IMR-90 (cell line): ENCODE measurements around the gene CADM2. TPM values are rescaled to one million over a fixed set of nuclear protein-coding genes. Genes with fewer than 3 reads are reported as not detected.

Source experiments
- ATAC-seq: fragments of 200-7000 bp; cut with Tn5 transposase; 2 replicates; pipeline ENCODE4 v1.9.1; 2020; ENCODE audit warnings: low read depth, mild to moderate bottlenecking, moderate library complexity
- BruUV-seq: library from RNA; stranded (reverse); fragments of 400-500 nt; replicated peaks from 2 replicates; lab custom pipeline; 2021; lab: Mats Ljungman, UMichigan
- CTCF ChIA-PET: fragments of 300-600 bp; formaldehyde crosslinking; extraction: SDS; loops from one replicate; lab custom pipeline; 2021; ENCODE audit warnings: antibody characterized with exemption; lab: Yijun Ruan, JAX
- POLR2A ChIA-PET: fragments of 300-600 bp; sonication (Branson Sonifier 250); formaldehyde crosslinking; loops from one replicate; lab custom pipeline; 2022; ENCODE audit warnings: antibody characterized with exemption; ENCODE audit not compliant: unreplicated experiment; lab: Charles Lee
- DNase-seq: peaks from one replicate; pipeline ENCODE4 v3.0.0; 2013
- H2AFZ ChIP-seq: replicated peaks from 2 replicates; pipeline ENCODE3; 2013; ENCODE audit warnings: low read length, mild to moderate bottlenecking; ENCODE audit not compliant: poor library complexity
- H2AK5ac ChIP-seq: 2 replicates; pipeline ENCODE4 v1.6.1; 2013; ENCODE audit warnings: low read depth, low read length, inconsistent platforms
- H2AK9ac ChIP-seq: replicated peaks from 2 replicates; pipeline ENCODE3; 2013; ENCODE audit warnings: mild to moderate bottlenecking, low read depth, low read length, moderate library complexity; ENCODE audit not compliant: poor library complexity
- H2BK120ac ChIP-seq: 2 replicates; pipeline ENCODE4 v1.6.1; 2013; ENCODE audit warnings: low read depth, low read length, inconsistent platforms
- H2BK15ac ChIP-seq: 3 replicates; pipeline ENCODE4 v1.6.1; 2013; ENCODE audit warnings: low read depth, low read length, inconsistent platforms
- H2BK20ac ChIP-seq: 2 replicates; pipeline ENCODE4 v1.6.1; 2013; ENCODE audit warnings: low read depth, mild to moderate bottlenecking, inconsistent platforms, low read length, moderate library complexity
- H2BK5ac ChIP-seq: 2 replicates; pipeline ENCODE4 v1.6.1; 2013; ENCODE audit warnings: mild to moderate bottlenecking, low read depth, low read length, inconsistent platforms; ENCODE audit not compliant: poor library complexity, severe bottlenecking
- H3K14ac ChIP-seq: replicated peaks from 2 replicates; pipeline ENCODE4 v1.6.1; 2013; ENCODE audit warnings: low read depth, low read length, inconsistent platforms
- H3K18ac ChIP-seq: 2 replicates; pipeline ENCODE4 v1.6.1; 2013; ENCODE audit warnings: low read depth, low read length, control low read depth
- H3K23ac ChIP-seq: 2 replicates; pipeline ENCODE4 v1.6.1; 2013; ENCODE audit warnings: low read depth, low read length, inconsistent platforms
- H3K27ac ChIP-seq: 2 replicates; pipeline ENCODE4 v1.5.1; 2013; ENCODE audit warnings: mild to moderate bottlenecking, control low read depth, low read length; ENCODE audit not compliant: insufficient read depth
- H3K27me3 ChIP-seq: 2 replicates; pipeline ENCODE4 v1.6.1; 2013; ENCODE audit warnings: low read length; ENCODE audit not compliant: control insufficient read depth, insufficient read depth
- H3K36me3 ChIP-seq: 2 replicates; pipeline ENCODE4 v1.6.1; 2013; ENCODE audit warnings: low read length, mixed read lengths; ENCODE audit not compliant: control insufficient read depth, insufficient read depth
- H3K4ac ChIP-seq: 2 replicates; pipeline ENCODE4 v1.6.1; 2013; ENCODE audit warnings: low read depth, low read length, inconsistent platforms
- H3K4me1 ChIP-seq: 2 replicates; pipeline ENCODE4 v1.6.1; 2013; ENCODE audit warnings: low read length, mixed read lengths; ENCODE audit not compliant: control insufficient read depth, insufficient read depth
- H3K4me2 ChIP-seq: 2 replicates; pipeline ENCODE4 v1.6.1; 2013; ENCODE audit warnings: low read depth, mild to moderate bottlenecking, control low read depth, low read length, moderate library complexity
- H3K4me3 ChIP-seq: 2 replicates; pipeline ENCODE4 v1.5.1; 2013; ENCODE audit warnings: low read depth, mild to moderate bottlenecking, control low read depth, low read length, moderate library complexity; ENCODE audit not compliant: insufficient read depth
- H3K56ac ChIP-seq: 2 replicates; pipeline ENCODE4 v1.6.1; 2013; ENCODE audit warnings: low read length, inconsistent platforms; ENCODE audit not compliant: insufficient read depth; ENCODE audit errors: extremely low read depth
- H3K79me1 ChIP-seq, 2 experiments: 2 replicates each; pipeline ENCODE4 v1.6.1; 2013; ENCODE audit warnings: low read length in 2 of 2, inconsistent platforms in 1 of 2, low read depth in 1 of 2
- H3K9ac ChIP-seq: 2 replicates; pipeline ENCODE4 v1.6.1; 2013; ENCODE audit warnings: low read depth, low read length, control low read depth
- H3K9me1 ChIP-seq: 2 replicates; pipeline ENCODE4 v1.6.1; 2013; ENCODE audit warnings: low read length, inconsistent platforms; ENCODE audit not compliant: insufficient read depth
- H3K9me3 ChIP-seq: 2 replicates; pipeline ENCODE4 v1.6.1; 2013; ENCODE audit warnings: low read length; ENCODE audit not compliant: control insufficient read depth, insufficient read depth
- H4K20me1 ChIP-seq: 2 replicates; pipeline ENCODE4 v1.6.1; 2013; ENCODE audit warnings: low read length, inconsistent platforms; ENCODE audit not compliant: insufficient read depth
- H4K5ac ChIP-seq: 2 replicates; pipeline ENCODE4 v1.6.1; 2013; ENCODE audit warnings: mild to moderate bottlenecking, low read depth, low read length, control low read depth
- H4K8ac ChIP-seq, 2 experiments: 2 replicates each; pipeline ENCODE4 v1.6.1; 2013; ENCODE audit warnings: low read depth in 2 of 2, low read length in 2 of 2, control low read depth in 1 of 2, inconsistent platforms in 1 of 2
- H4K91ac ChIP-seq: 2 replicates; pipeline ENCODE4 v1.6.1; 2013; ENCODE audit warnings: low read depth, low read length, inconsistent platforms; ENCODE audit not compliant: insufficient read depth
- MAZ ChIP-seq: IDR thresholded peaks from 2 replicates; pipeline ENCODE4 v1.6.1; 2012; ENCODE audit warnings: low read depth, mild to moderate bottlenecking, low read length, improper control_type of control experiment, moderate library complexity, borderline replicate concordance
- RAD21 ChIP-seq: IDR thresholded peaks from 2 replicates; pipeline ENCODE4 v1.6.1; 2012; ENCODE audit warnings: low read length, improper control_type of control experiment
- WGBS, 2 experiments: methylation state at CpG; one replicate each; pipeline versions ENCODE4 v1.1.5 to v1.1.7; 2013; ENCODE audit warnings: missing lambda C conversion rate in 2 of 2; ENCODE audit not compliant: insufficient read length in 1 of 2; ENCODE audit errors: extremely low coverage in 2 of 2; 5-methylcytosine and 5-hydroxymethylcytosine counted together
- dilution Hi-C: fragments of 300-500 bp; cut with HindIII; formaldehyde crosslinking; loops from one replicate; pipeline ENCODE4 v1.14.3; 2018; ENCODE audit warnings: low sequenced_read_pairs; ENCODE audit not compliant: unreplicated experiment
- in situ Hi-C: fragments of 300-500 bp; cut with MboI; formaldehyde crosslinking; loops from 3 replicates; pipeline ENCODE4 v1.14.3; 2019; ENCODE audit warnings: low sequenced_read_pairs, inconsistent platforms, mixed read lengths
- intact Hi-C: fragments of 100-400 bp; cut with micrococcal nuclease; formaldehyde crosslinking; loops from 2 replicates; pipeline ENCODE4 v1.10.0; 2022
- polyA plus RNA-seq, 3 experiments: library from polyadenylated mRNA; depleted of rRNA; stranded (reverse); fragments of >200 nt; gene quantifications; 2 replicates each; pipeline ENCODE4 v1.2.3, GENCODE V29; 2012; ENCODE audit warnings: low replicate concordance in 1 of 3
- total RNA-seq: library from RNA; depleted of rRNA; stranded (reverse); fragments of >200 nt; gene quantifications from 2 replicates; pipeline ENCODE4 v1.2.3, GENCODE V29; 2012

Gene CADM2
- total and polyA plus RNA-seq, 2 of the 4 experiments (the other 2 are of a cell fraction), result not detected

- H4K8ac ChIP-seq, result no peak overlapping the region
- no peak overlapping the region for H3K27ac ChIP-seq
- H3K4me3 ChIP-seq, result no peak overlapping the region
- BruUV-seq, result no TSS peak
- H3K79me1 ChIP-seq, result no peaks in the 10 kb centered on the region
- in situ Hi-C loops (no loop called here), intact Hi-C loops (no loop called here), dilution Hi-C loops (no loop called here)
- no peaks in the 10 kb centered on the region for H3K4me1 ChIP-seq
- 0 out of 2 replicates have a peak, but pooled peaks cover 2% of the 10 kb centered on the region for H3K9me3 ChIP-seq
- H4K91ac ChIP-seq, result no peak overlapping the region
- no peak overlapping the region for H2AFZ ChIP-seq
- H3K9ac ChIP-seq, result no peak overlapping the region
- WGBS, 2 experiments, result no CpG with 5 or more reads among the region's 1 CpG
- H2BK5ac ChIP-seq, result no peak overlapping the region
- no peaks in the 10 kb centered on the region for H4K20me1 ChIP-seq
- H3K14ac ChIP-seq, result no peak overlapping the region
- H2AK5ac ChIP-seq, result no peak overlapping the region
- no peaks in the 10 kb centered on the region for H3K36me3 ChIP-seq
- no peak overlapping the region for H4K5ac ChIP-seq
- H2AK9ac ChIP-seq, result no peak overlapping the region
- no peak for ATAC-seq
- H3K9me1 ChIP-seq, result no peaks in the 10 kb centered on the region
- H3K4me2 ChIP-seq, result no peak overlapping the region
- no peak overlapping the region for H2BK120ac ChIP-seq
- POLR2A ChIA-PET, result no interaction called here
- H3K4ac ChIP-seq, result no peak overlapping the region
- no peak overlapping the region for H3K56ac ChIP-seq
- CTCF ChIA-PET, result no interaction called here
- H3K23ac ChIP-seq, result no peak overlapping the region
- no peak overlapping the region for H3K18ac ChIP-seq
- no peak for TF ChIP-seq MAZ
- TF ChIP-seq RAD21, result no peak
- no peak overlapping the region for H2BK20ac ChIP-seq
- H3K27me3 ChIP-seq, result no peaks in the 10 kb centered on the region
- H2BK15ac ChIP-seq, result no peak overlapping the region
- DNase-seq, result no peak
Measured at GRCh38 chr3:85313380-85313779, 354.6 kb downstream of the CADM2 start.
